Trophoblast cell (in vitro differentiated cells and primary cell): ENCODE results near the gene TTYH2.

Source experiments
- DNase-seq, 2 donors: peaks; one replicate each; pipeline ENCODE4 v3.0.0-alpha.2; 2016
- H2AFZ ChIP-seq: 2 replicates; pipeline ENCODE4 v1.6.1; 2013; ENCODE audit warnings: low read length, moderate library complexity, mild to moderate bottlenecking; ENCODE audit not compliant: insufficient read depth, poor library complexity
- H2AK5ac ChIP-seq: 2 replicates; pipeline ENCODE4 v1.6.1; 2013; ENCODE audit warnings: mild to moderate bottlenecking, low read length
- H2BK120ac ChIP-seq: 2 replicates; pipeline ENCODE4 v1.6.1; 2013; ENCODE audit warnings: low read length, mild to moderate bottlenecking, moderate library complexity; ENCODE audit not compliant: insufficient read depth, poor library complexity
- H2BK12ac ChIP-seq: 2 replicates; pipeline ENCODE4 v1.6.1; 2013; ENCODE audit warnings: mild to moderate bottlenecking, low read length, moderate library complexity
- H2BK5ac ChIP-seq: 2 replicates; pipeline ENCODE4 v1.6.1; 2013; ENCODE audit warnings: low read length, low read depth, moderate library complexity, mild to moderate bottlenecking; ENCODE audit not compliant: poor library complexity
- H3K14ac ChIP-seq: 2 replicates; pipeline ENCODE4 v1.6.1; 2013; ENCODE audit warnings: mild to moderate bottlenecking, low read length
- H3K18ac ChIP-seq: 2 replicates; pipeline ENCODE4 v1.6.1; 2013; ENCODE audit warnings: mild to moderate bottlenecking, low read length
- H3K23ac ChIP-seq: 2 replicates; pipeline ENCODE4 v1.6.1; 2013; ENCODE audit warnings: low read length
- H3K27ac ChIP-seq: 2 replicates; pipeline ENCODE4 v1.5.1; 2013; ENCODE audit warnings: low read depth, mild to moderate bottlenecking, inconsistent platforms, low read length, moderate library complexity
- H3K27me3 ChIP-seq: 2 replicates; pipeline ENCODE4 v1.6.1; 2013; ENCODE audit warnings: inconsistent platforms, mild to moderate bottlenecking, low read length, moderate library complexity; ENCODE audit not compliant: insufficient read depth
- H3K36me3 ChIP-seq, 2 experiments: 1 replicate in 1 of 2; 2 replicates in 1 of 2; pipeline ENCODE4 v1.6.1; 2013; ENCODE audit warnings: low read length in 2 of 2, mild to moderate bottlenecking in 2 of 2, moderate library complexity in 1 of 2; ENCODE audit not compliant: insufficient read depth in 2 of 2, control insufficient read depth in 1 of 2
- H3K4ac ChIP-seq: 2 replicates; pipeline ENCODE4 v1.6.1; 2013; ENCODE audit warnings: low read depth, mild to moderate bottlenecking, low read length, moderate library complexity
- H3K4me1 ChIP-seq, 2 experiments: 1 replicate in 1 of 2; 2 replicates in 1 of 2; pipeline ENCODE4 v1.6.1; 2013; ENCODE audit warnings: low read length in 2 of 2, mild to moderate bottlenecking in 2 of 2, moderate library complexity in 1 of 2; ENCODE audit not compliant: insufficient read depth in 2 of 2, control insufficient read depth in 1 of 2
- H3K4me2 ChIP-seq: 2 replicates; pipeline ENCODE4 v1.6.1; 2013; ENCODE audit warnings: inconsistent platforms, mild to moderate bottlenecking, low read length, moderate library complexity
- H3K4me3 ChIP-seq: 2 replicates; pipeline ENCODE4 v1.5.1; 2013; ENCODE audit warnings: mild to moderate bottlenecking, low read depth, low read length, inconsistent platforms
- H3K79me1 ChIP-seq: one replicate; pipeline ENCODE4 v1.6.1; 2013; ENCODE audit warnings: low read length
- H3K79me2 ChIP-seq: 2 replicates; pipeline ENCODE4 v1.6.1; 2013; ENCODE audit warnings: low read length, mild to moderate bottlenecking; ENCODE audit not compliant: control insufficient read depth, insufficient read depth, poor library complexity
- H3K9ac ChIP-seq: 2 replicates; pipeline ENCODE4 v1.6.1; 2013; ENCODE audit warnings: mild to moderate bottlenecking, low read length
- H3K9me3 ChIP-seq: 2 replicates; pipeline ENCODE4 v1.6.1; 2013; ENCODE audit warnings: low read depth, mild to moderate bottlenecking, control low read depth, inconsistent platforms, low read length; ENCODE audit not compliant: insufficient read depth
- H4K12ac ChIP-seq: 2 replicates; pipeline ENCODE4 v1.6.1; 2013; ENCODE audit warnings: low read depth, mild to moderate bottlenecking, low read length, moderate library complexity
- H4K8ac ChIP-seq: 2 replicates; pipeline ENCODE4 v1.6.1; 2013; ENCODE audit warnings: low read depth, mild to moderate bottlenecking, low read length, moderate library complexity
- H4K91ac ChIP-seq: one replicate; pipeline ENCODE4 v1.6.1; 2013; ENCODE audit warnings: low read depth, mild to moderate bottlenecking, low read length, moderate library complexity
- WGBS: extraction: QIAGEN DNeasy Blood & Tissue Kit; methylation state at CpG from one replicate; pipeline ENCODE4 v1.1.7; 2013; ENCODE audit warnings: missing lambda C conversion rate; ENCODE audit not compliant: insufficient read length, insufficient coverage; ENCODE audit errors: extremely low coverage; 5-methylcytosine and 5-hydroxymethylcytosine counted together

The TTYH2 gene

GRCh38 chr17:74243013-74243755 is 29.8 kb downstream of the TTYH2 start:
- no CpG with 5 or more reads among the region's 13 CpGs for WGBS
- no peak overlapping the region for H2BK5ac ChIP-seq
- H3K14ac ChIP-seq: no peak overlapping the region
- no peak overlapping the region for H2BK12ac ChIP-seq
- H3K36me3 ChIP-seq: no peaks in the 10 kb centered on the region
- no peak overlapping the region for H3K23ac ChIP-seq
- no peak overlapping the region for H4K12ac ChIP-seq
- no peak overlapping the region for H2BK120ac ChIP-seq
- no peak overlapping the region for H4K91ac ChIP-seq
- no peak overlapping the region for H3K27ac ChIP-seq
- H3K9ac ChIP-seq: no peak overlapping the region
- H3K4ac ChIP-seq: no peak overlapping the region
- no peak overlapping the region for H2AFZ ChIP-seq
- no peaks in the 10 kb centered on the region for H3K79me2 ChIP-seq
- no peak overlapping the region for H3K18ac ChIP-seq
- no peaks in the 10 kb centered on the region for H3K4me1 ChIP-seq
- DNase-seq: no peak
- H3K4me3 ChIP-seq: no peak overlapping the region
- no peak overlapping the region for H4K8ac ChIP-seq
- no peaks in the 10 kb centered on the region for H3K79me1 ChIP-seq
- H2AK5ac ChIP-seq: no peak overlapping the region
- H3K9me3 ChIP-seq: peaks cover 4% of the 10 kb centered on the region
- H3K27me3 ChIP-seq: no peaks in the 10 kb centered on the region
- no peak overlapping the region for H3K4me2 ChIP-seq

GRCh38 chr17:74244128-74244527 is 30.8 kb downstream of the TTYH2 start:
- H2BK120ac ChIP-seq: no peak overlapping the region
- no peaks in the 10 kb centered on the region for H3K36me3 ChIP-seq
- H2AK5ac ChIP-seq: no peak overlapping the region
- no peak overlapping the region for H3K23ac ChIP-seq
- H3K27me3 ChIP-seq: no peaks in the 10 kb centered on the region
- H3K9ac ChIP-seq: no peak overlapping the region
- H3K18ac ChIP-seq: no peak overlapping the region
- peaks cover 4% of the 10 kb centered on the region for H3K9me3 ChIP-seq
- H3K4me3 ChIP-seq: no peak overlapping the region
- no peak overlapping the region for H3K14ac ChIP-seq
- no peak overlapping the region for H4K8ac ChIP-seq
- H4K91ac ChIP-seq: no peak overlapping the region
- H3K79me2 ChIP-seq: no peaks in the 10 kb centered on the region
- WGBS: no CpG with 5 or more reads among the region's 10 CpGs
- H4K12ac ChIP-seq: no peak overlapping the region
- H3K4me1 ChIP-seq: no peaks in the 10 kb centered on the region
- no peak for DNase-seq
- no peak overlapping the region for H3K4me2 ChIP-seq
- no peak overlapping the region for H2BK5ac ChIP-seq
- H3K4ac ChIP-seq: no peak overlapping the region
- no peaks in the 10 kb centered on the region for H3K79me1 ChIP-seq
- H2BK12ac ChIP-seq: no peak overlapping the region
- no peak overlapping the region for H2AFZ ChIP-seq
- no peak overlapping the region for H3K27ac ChIP-seq

GRCh38 chr17:74244548-74244947 is 31.2 kb downstream of the TTYH2 start:
- Histone ChIP-seq H3K14ac (no peak overlapping the region), H3K36me3 (no peaks in the 10 kb centered on the region), H3K23ac (no peak overlapping the region), H3K27me3 (no peaks in the 10 kb centered on the region), H3K4me3 (no peak overlapping the region), H2BK12ac (no peak overlapping the region), H4K91ac (no peak overlapping the region), H3K9me3 (peaks cover 2% of the 10 kb centered on the region), H2BK120ac (no peak overlapping the region), H3K4ac (no peak overlapping the region), H3K79me1 (no peaks in the 10 kb centered on the region), H2BK5ac (no peak overlapping the region), H3K79me2 (no peaks in the 10 kb centered on the region), H4K8ac (no peak overlapping the region), H3K27ac (no peak overlapping the region), H3K4me1 (no peaks in the 10 kb centered on the region), H3K4me2 (no peak overlapping the region), H3K9ac (no peak overlapping the region), H4K12ac (no peak overlapping the region), H3K18ac (no peak overlapping the region), H2AFZ (no peak overlapping the region), H2AK5ac (no peak overlapping the region)
- no peak for DNase-seq
- WGBS: no CpG with 5 or more reads among the region's 6 CpGs

GRCh38 chr17:74245145-74245831 is 31.9 kb downstream of the TTYH2 start:
- Histone ChIP-seq H2BK120ac (no peak overlapping the region), H3K27ac (no peak overlapping the region), H3K79me1 (no peaks in the 10 kb centered on the region), H3K27me3 (no peaks in the 10 kb centered on the region), H3K4me3 (no peak overlapping the region), H4K91ac (no peak overlapping the region), H3K9me3 (peaks cover 2% of the 10 kb centered on the region), H3K14ac (no peak overlapping the region), H3K23ac (no peak overlapping the region), H2BK5ac (no peak overlapping the region), H2AK5ac (no peak overlapping the region), H4K12ac (no peak overlapping the region), H3K9ac (no peak overlapping the region), H2AFZ (no peak overlapping the region), H2BK12ac (no peak overlapping the region), H3K18ac (no peak overlapping the region), H3K79me2 (no peaks in the 10 kb centered on the region), H3K4me1 (no peaks in the 10 kb centered on the region), H3K4ac (no peak overlapping the region), H3K4me2 (no peak overlapping the region), H3K36me3 (no peaks in the 10 kb centered on the region), H4K8ac (no peak overlapping the region)
- no peak for DNase-seq
- no CpG with 5 or more reads among the region's 21 CpGs for WGBS
